Measurements from ENCODE around the gene CALML6. TPM values are rescaled to one million over a fixed set of nuclear protein-coding genes. Genes with fewer than 3 reads are reported as not detected.

The CALML6 gene
- total RNA-seq, 1 donor from 2014 or later = not detected

DNA sequence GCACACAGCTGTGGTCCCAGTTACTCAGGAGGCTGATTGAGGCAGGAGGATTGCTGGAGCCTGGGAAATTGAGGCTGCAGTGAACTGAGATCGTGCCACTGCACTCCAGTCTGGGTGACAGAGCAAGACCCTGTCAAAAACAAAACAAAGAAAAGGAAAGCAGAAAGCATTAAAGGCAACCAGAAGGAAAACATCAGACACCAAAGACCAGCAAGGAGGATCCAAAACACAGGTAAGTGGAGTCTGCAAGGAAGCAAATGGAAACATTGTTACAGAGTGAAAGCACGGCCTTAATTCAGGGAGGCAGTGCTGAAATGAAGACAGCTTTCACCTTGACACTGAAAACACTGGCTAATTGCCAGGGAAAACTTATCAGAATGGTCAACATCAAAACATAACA is 47.7 kb downstream of the CALML6 start:
- H3K9me3 ChIP-seq = no peaks in the 10 kb centered on the region
- intact Hi-C loops (cut with DNase I) = no loop called here
- TF ChIP-seq, protein P1, sequence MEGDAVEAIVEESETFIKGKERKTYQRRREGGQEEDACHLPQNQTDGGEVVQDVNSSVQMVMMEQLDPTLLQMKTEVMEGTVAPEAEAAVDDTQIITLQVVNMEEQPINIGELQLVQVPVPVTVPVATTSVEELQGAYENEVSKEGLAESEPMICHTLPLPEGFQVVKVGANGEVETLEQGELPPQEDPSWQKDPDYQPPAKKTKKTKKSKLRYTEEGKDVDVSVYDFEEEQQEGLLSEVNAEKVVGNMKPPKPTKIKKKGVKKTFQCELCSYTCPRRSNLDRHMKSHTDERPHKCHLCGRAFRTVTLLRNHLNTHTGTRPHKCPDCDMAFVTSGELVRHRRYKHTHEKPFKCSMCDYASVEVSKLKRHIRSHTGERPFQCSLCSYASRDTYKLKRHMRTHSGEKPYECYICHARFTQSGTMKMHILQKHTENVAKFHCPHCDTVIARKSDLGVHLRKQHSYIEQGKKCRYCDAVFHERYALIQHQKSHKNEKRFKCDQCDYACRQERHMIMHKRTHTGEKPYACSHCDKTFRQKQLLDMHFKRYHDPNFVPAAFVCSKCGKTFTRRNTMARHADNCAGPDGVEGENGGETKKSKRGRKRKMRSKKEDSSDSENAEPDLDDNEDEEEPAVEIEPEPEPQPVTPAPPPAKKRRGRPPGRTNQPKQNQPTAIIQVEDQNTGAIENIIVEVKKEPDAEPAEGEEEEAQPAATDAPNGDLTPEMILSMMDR (IDR thresholded peaks at IDR 0.05) = no peak
- no peak overlapping the region for H3K27ac ChIP-seq
- no peaks in the 10 kb centered on the region for H3K27me3 ChIP-seq
- H3K4me3 ChIP-seq = no peak overlapping the region
- no peak for DNase-seq (ENCODE audit: low spot score in 2 of 2)
- H3K36me3 ChIP-seq = no peaks in the 10 kb centered on the region
- no peaks in the 10 kb centered on the region for H3K4me1 ChIP-seq

DNA sequence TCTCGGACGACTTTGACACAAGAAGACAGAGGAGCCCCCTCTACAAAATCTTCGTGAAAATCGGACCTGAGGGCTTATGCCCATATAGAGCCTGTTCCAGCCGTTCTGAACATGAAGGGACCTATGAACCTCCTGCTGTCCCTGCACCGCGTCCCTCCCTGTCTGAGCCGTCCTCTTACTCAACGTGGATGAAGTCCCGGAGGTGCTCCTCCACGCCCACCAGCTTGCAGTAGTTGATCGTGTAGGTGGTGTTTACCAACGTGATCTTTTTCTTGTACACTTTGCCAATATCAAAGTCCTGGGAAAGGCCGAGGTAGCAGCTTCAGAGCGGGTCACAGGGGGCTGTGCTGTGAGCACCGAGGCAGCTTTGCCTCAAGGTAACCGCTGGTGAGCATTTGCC is 48.5 kb downstream of the CALML6 start:
- no peaks in the 10 kb centered on the region for H3K4me1 ChIP-seq
- H3K36me3 ChIP-seq = no peaks in the 10 kb centered on the region
- no peak overlapping the region for H3K27ac ChIP-seq
- H3K4me3 ChIP-seq = no peak overlapping the region
- intact Hi-C loops (cut with DNase I) = no loop called here
- TF ChIP-seq, protein P1 (IDR thresholded peaks at IDR 0.05) = no peak
- H3K9me3 ChIP-seq = no peaks in the 10 kb centered on the region
- no peak for DNase-seq (ENCODE audit: low spot score in 2 of 2)
- H3K27me3 ChIP-seq = no peaks in the 10 kb centered on the region

DNA sequence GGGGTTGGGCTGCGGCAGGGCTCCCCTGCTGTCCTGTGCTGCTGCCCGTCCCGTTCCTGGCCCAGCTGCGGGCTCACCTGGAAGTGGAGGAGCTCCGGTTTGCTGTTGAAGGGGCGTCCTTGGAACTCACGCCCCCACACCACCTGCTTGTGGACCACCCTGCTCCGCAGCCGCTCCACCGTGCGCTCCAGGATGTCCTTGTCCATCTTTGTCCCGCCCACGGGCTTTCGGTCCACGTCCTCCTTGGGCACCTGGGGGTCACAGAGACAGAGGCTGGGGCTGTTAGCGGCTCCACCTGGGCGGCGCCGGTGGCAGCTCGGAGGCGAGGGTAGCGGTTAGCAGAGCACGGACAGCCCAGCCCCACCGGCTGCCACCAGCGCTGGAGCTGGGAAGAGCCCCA is 49.8 kb downstream of the CALML6 start:
- DNase-seq (ENCODE audit: low spot score in 2 of 2) = no peak
- TF ChIP-seq, protein P1 (IDR thresholded peaks at IDR 0.05) = no peak
- Histone ChIP-seq H3K4me3 (no peak overlapping the region), H3K4me1 (no peaks in the 10 kb centered on the region), H3K27ac (no peak overlapping the region), H3K9me3 (no peaks in the 10 kb centered on the region), H3K36me3 (no peaks in the 10 kb centered on the region), H3K27me3 (no peaks in the 10 kb centered on the region)
- intact Hi-C loops (cut with DNase I) = no loop called here

DNA sequence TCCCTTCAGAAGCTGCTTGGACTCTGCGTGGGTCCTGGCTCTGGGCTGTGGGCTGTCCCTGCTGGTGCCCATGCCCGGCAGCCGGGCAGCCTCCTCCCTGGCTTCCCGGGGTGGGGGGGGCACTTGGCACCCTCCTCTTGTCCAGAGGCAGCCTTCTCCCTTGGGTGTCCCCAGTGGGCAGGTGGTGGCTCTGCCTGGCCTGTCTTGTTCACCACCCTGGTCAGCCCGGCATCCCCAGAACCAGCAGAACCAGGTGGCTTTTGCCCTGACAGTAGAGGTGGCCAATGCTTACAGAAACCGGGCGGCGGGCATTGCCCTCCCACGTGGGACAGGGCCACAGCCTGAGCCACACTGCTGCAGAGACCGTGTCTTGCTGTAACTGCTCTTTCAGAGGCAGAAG is 50.5 kb downstream of the CALML6 start:
- H3K36me3 ChIP-seq = no peaks in the 10 kb centered on the region
- no peaks in the 10 kb centered on the region for H3K9me3 ChIP-seq
- TF ChIP-seq, protein P1 (IDR thresholded peaks at IDR 0.05) = no peak
- no peak overlapping the region for H3K27ac ChIP-seq
- intact Hi-C loops (cut with DNase I) = no loop called here
- H3K27me3 ChIP-seq = no peaks in the 10 kb centered on the region
- H3K4me1 ChIP-seq = no peaks in the 10 kb centered on the region
- no peak overlapping the region for H3K4me3 ChIP-seq
- DNase-seq (ENCODE audit: low spot score in 2 of 2) = no peak

DNA sequence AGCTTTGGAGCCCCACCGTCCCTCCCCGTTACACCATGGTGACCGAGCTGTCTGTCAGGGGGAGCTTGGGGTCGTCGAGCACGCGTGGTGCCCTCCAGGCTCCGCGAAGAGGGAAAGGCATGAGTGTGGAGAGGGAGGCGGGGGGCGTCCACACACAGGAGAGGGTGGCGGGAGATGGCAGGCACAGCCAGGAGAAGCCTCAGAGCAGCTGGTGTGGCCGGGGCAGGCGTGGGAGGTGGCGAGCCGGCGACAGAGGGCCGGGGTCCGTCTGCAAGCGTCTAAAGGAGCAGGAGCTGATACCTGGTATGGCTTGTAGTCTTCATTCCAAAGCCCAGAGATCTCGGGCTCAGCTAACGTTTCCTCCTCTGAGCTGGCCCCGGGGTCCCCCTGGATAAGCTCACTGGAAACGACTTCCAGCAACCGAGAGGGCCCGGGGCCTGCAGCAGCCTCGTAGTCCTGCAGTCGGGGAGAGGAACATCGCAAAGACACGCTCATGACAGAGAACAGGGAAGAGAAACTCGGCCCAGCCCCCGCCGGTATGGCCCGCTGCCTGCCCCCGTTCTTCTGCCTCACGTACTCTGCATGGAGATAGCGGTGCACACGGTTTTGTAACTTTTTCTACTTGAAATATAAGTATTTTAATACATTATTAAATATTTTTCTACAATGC is 51.1 kb downstream of the CALML6 start:
- no peak for DNase-seq (ENCODE audit: low spot score in 2 of 2)
- H3K4me1 ChIP-seq = no peaks in the 10 kb centered on the region
- intact Hi-C loops (cut with DNase I) = no loop called here
- TF ChIP-seq, protein P1 (IDR thresholded peaks at IDR 0.05) = no peak
- no peaks in the 10 kb centered on the region for H3K27me3 ChIP-seq
- H3K4me3 ChIP-seq = no peak overlapping the region
- H3K36me3 ChIP-seq = no peaks in the 10 kb centered on the region
- no peaks in the 10 kb centered on the region for H3K9me3 ChIP-seq
- no peak overlapping the region for H3K27ac ChIP-seq

Other genes with a start within 250 kb of the CALML6 start
- 43.7 TPM for gene SLC35E2B, start 222.5 kb upstream of the CALML6 start, total RNA-seq
- gene CDK11A, start 190.9 kb upstream of the CALML6 start, total RNA-seq = 150 TPM
- 104 TPM for gene NADK, start 136.8 kb upstream of the CALML6 start, total RNA-seq
- 170 TPM for gene GNB1, start 24.2 kb upstream of the CALML6 start, total RNA-seq
- not detected for gene TMEM52, start 4.0 kb downstream of the CALML6 start, total RNA-seq
- gene CFAP74, start 88.5 kb downstream of the CALML6 start, total RNA-seq = not detected
- not detected for gene GABRD, start 104.1 kb downstream of the CALML6 start, total RNA-seq
- 1.3 TPM for gene PRKCZ, start 135.2 kb downstream of the CALML6 start, total RNA-seq

All from ascending aorta (tissue), 2 donors.